HCT116 (cell line): ENCODE results near the gene LIMS2.

ENCODE experiments used
- CEBPB ChIP-seq: IDR thresholded peaks from 2 replicates; pipeline ENCODE4 v1.6.1; 2012; ENCODE audit warnings: low read depth
- EZH2phosphoT487 ChIP-seq: fragments of 200-600 bp; IDR thresholded peaks from 2 replicates; pipeline ENCODE4 v1.6.1; 2018; ENCODE audit warnings: antibody characterized with exemption, borderline replicate concordance
- JUND ChIP-seq: IDR thresholded peaks from 2 replicates; pipeline ENCODE4 v1.6.1; 2012
- POLR2A ChIP-seq: IDR thresholded peaks from 2 replicates; pipeline ENCODE4 v1.7.0; 2011; ENCODE audit warnings: borderline replicate concordance; ENCODE audit not compliant: insufficient read depth, insufficient read length; ENCODE audit errors: extremely low read depth
- POLR2AphosphoS5 ChIP-seq: IDR thresholded peaks from 2 replicates; pipeline ENCODE4 v1.6.1; 2011; ENCODE audit warnings: mild to moderate bottlenecking, low read depth, low read length, moderate library complexity
- RAD21 ChIP-seq: IDR thresholded peaks from 2 replicates; pipeline ENCODE4 v1.6.1; 2012; ENCODE audit warnings: low read depth, mild to moderate bottlenecking
- SIN3A ChIP-seq: IDR thresholded peaks from 2 replicates; pipeline ENCODE4 v1.6.1; 2012; ENCODE audit warnings: low read depth
- SP1 ChIP-seq: IDR thresholded peaks from 2 replicates; pipeline ENCODE4 v1.6.1; 2012; ENCODE audit warnings: low read depth
- SRF ChIP-seq: IDR thresholded peaks from 2 replicates; pipeline ENCODE4 v1.6.1; 2012; ENCODE audit warnings: low read depth
- ZNF274 ChIP-seq: fragments of 200-500 bp; sonication (Bioruptor generic); IDR thresholded peaks from 2 replicates; pipeline ENCODE4 v1.6.1; 2014; ENCODE audit warnings: mild to moderate bottlenecking, low read depth, low read length, inconsistent platforms
- TF ChIP-seq, protein P1 (sequence below), 3 experiments: fragments of 200-600 bp in 1 of 3; sonication (generic) in 1 of 3; IDR thresholded peaks in 2 of 3; conservative IDR thresholded peaks in 1 of 3; 2 replicates each; pipeline ENCODE4 v1.5.1; 2012 to 2017; ENCODE audit warnings: low read depth in 2 of 3, low read length in 2 of 3, antibody characterized with exemption in 1 of 3, borderline replicate concordance in 1 of 3, control low read depth in 1 of 3, mild to moderate bottlenecking in 1 of 3, mixed read lengths in 1 of 3, mixed run types in 1 of 3, moderate library complexity in 1 of 3; ENCODE audit not compliant: insufficient read depth in 1 of 3
- TF ChIP-seq, protein P2 (sequence below): IDR thresholded peaks from 2 replicates; pipeline ENCODE4 v1.6.1; 2012; ENCODE audit warnings: low read depth
- TF ChIP-seq, protein P3 (sequence below): IDR thresholded peaks from 2 replicates; pipeline ENCODE4 v1.6.1; 2011; ENCODE audit warnings: mild to moderate bottlenecking, low read length, moderate library complexity; ENCODE audit not compliant: insufficient replicate concordance; ENCODE audit errors: extremely low read depth

- TF ChIP-seq POLR2A = no peak
- TF ChIP-seq, protein P1, sequence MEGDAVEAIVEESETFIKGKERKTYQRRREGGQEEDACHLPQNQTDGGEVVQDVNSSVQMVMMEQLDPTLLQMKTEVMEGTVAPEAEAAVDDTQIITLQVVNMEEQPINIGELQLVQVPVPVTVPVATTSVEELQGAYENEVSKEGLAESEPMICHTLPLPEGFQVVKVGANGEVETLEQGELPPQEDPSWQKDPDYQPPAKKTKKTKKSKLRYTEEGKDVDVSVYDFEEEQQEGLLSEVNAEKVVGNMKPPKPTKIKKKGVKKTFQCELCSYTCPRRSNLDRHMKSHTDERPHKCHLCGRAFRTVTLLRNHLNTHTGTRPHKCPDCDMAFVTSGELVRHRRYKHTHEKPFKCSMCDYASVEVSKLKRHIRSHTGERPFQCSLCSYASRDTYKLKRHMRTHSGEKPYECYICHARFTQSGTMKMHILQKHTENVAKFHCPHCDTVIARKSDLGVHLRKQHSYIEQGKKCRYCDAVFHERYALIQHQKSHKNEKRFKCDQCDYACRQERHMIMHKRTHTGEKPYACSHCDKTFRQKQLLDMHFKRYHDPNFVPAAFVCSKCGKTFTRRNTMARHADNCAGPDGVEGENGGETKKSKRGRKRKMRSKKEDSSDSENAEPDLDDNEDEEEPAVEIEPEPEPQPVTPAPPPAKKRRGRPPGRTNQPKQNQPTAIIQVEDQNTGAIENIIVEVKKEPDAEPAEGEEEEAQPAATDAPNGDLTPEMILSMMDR (IDR thresholded peaks at IDR 0.05 in 2 of 3, conservative IDR thresholded peaks at IDR 0.05 in 1 of 3; ENCODE audit: borderline replicate concordance in 1 of 3, insufficient read depth in 1 of 3, low read depth in 2 of 3, low read length in 2 of 3) = no peak
- no peak for TF ChIP-seq JUND
- TF ChIP-seq CEBPB = no peak
- TF ChIP-seq POLR2AphosphoS5 = no peak
- TF ChIP-seq EZH2phosphoT487 = no peak
- TF ChIP-seq RAD21 = no peak
- TF ChIP-seq, protein P2, sequence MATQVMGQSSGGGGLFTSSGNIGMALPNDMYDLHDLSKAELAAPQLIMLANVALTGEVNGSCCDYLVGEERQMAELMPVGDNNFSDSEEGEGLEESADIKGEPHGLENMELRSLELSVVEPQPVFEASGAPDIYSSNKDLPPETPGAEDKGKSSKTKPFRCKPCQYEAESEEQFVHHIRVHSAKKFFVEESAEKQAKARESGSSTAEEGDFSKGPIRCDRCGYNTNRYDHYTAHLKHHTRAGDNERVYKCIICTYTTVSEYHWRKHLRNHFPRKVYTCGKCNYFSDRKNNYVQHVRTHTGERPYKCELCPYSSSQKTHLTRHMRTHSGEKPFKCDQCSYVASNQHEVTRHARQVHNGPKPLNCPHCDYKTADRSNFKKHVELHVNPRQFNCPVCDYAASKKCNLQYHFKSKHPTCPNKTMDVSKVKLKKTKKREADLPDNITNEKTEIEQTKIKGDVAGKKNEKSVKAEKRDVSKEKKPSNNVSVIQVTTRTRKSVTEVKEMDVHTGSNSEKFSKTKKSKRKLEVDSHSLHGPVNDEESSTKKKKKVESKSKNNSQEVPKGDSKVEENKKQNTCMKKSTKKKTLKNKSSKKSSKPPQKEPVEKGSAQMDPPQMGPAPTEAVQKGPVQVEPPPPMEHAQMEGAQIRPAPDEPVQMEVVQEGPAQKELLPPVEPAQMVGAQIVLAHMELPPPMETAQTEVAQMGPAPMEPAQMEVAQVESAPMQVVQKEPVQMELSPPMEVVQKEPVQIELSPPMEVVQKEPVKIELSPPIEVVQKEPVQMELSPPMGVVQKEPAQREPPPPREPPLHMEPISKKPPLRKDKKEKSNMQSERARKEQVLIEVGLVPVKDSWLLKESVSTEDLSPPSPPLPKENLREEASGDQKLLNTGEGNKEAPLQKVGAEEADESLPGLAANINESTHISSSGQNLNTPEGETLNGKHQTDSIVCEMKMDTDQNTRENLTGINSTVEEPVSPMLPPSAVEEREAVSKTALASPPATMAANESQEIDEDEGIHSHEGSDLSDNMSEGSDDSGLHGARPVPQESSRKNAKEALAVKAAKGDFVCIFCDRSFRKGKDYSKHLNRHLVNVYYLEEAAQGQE = no peak
- TF ChIP-seq ZNF274 = no peak
- TF ChIP-seq SIN3A = no peak
- no peak for TF ChIP-seq SRF
- TF ChIP-seq SP1 = no peak
- TF ChIP-seq, protein P3, sequence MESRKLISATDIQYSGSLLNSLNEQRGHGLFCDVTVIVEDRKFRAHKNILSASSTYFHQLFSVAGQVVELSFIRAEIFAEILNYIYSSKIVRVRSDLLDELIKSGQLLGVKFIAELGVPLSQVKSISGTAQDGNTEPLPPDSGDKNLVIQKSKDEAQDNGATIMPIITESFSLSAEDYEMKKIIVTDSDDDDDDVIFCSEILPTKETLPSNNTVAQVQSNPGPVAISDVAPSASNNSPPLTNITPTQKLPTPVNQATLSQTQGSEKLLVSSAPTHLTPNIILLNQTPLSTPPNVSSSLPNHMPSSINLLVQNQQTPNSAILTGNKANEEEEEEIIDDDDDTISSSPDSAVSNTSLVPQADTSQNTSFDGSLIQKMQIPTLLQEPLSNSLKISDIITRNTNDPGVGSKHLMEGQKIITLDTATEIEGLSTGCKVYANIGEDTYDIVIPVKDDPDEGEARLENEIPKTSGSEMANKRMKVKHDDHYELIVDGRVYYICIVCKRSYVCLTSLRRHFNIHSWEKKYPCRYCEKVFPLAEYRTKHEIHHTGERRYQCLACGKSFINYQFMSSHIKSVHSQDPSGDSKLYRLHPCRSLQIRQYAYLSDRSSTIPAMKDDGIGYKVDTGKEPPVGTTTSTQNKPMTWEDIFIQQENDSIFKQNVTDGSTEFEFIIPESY = no peak
Observed at GRCh38 chr2:127631997-127632581, 43.2 kb downstream of the LIMS2 start.
